HG03439 (cell line): ENCODE results near the gene ZNF584.
A peak's percentile ranks its signal among the peaks of the same experiment; 100 is the strongest.

ENCODE experiments used
- ATAC-seq: cut with Tn5 transposase; IDR thresholded peaks from one replicate; pipeline ENCODE4 v1.9.1; 2021; ENCODE audit warnings: mild to moderate bottlenecking, moderate library complexity; ENCODE audit not compliant: unreplicated experiment

Gene ZNF584

DNA sequence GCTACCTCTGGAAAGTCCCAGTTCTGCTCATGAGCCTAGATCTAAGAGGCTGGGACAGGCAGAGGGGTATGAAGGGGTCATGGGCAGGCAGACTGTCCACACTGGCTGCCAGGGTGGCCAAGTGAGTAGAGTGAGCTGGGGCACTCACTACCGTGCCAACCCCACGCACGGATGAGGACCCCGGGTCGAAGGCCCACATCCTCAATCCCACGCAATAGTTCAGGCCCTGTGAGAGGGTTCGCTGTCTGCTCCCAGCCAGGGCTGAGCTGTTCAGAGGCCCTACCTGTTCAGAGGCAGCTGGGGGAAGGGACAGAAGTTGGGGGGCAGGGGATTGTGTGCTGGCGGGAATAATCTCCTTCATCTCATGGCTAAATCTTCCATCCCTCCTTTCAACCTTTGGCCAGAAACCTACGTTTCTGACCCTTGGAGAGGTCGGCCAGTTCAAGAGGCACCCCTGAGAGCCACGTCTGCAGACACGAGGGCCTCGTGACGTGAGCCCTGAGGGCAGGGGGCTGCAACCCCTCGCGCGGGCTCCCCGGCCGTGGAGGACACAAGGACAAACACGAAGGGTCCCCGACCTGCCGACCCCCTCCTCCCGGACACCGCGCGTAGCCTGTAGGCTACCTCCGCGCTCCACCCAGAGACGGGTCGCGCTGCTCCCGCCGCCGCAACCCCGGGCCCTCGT is 22.4 kb upstream of the ZNF584 start:
- peak; percentile 3 for ATAC-seq

DNA sequence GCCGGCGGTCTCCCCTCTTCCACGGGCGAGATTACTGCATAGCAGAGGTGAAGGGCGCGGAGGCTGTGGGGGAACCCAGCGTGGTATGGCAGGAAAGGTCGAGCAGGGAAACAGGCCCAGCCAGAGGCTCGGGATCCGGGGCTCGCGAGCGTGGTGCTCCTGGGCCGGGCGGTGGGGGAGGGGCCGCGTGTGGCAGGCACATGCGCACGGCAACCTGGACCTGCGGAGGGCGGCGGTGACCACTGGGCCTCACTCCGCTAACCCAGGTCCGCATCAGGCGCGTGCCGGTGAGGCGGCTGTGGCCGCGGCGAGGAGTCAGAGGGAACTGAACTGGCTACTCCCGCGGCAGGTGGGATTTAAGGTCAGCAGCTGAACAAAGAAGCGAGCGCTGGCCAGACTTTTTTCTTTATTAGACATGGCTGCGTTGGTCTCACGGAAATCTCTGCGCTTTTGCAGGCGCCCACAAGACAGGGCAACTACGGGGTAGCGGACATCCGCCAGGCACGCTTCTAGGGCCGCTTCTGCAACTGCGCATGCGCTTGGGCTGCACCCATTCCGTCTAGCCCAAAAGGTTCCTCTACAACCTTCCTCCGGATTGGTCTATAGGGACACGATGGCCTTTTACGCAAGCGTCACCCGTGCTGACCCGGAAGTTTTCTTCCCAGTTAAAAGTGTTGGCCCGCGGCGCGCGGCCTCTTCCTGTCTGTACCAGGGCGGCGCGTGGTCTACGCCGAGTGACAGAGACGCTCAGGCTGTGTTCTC is 21.7 kb upstream of the ZNF584 start, which contains the start of gene RPS5:
Gene RPS5 (plus strand): TSS at position 694 of the 762 bp plus-strand sequence. CDS start 869 bp downstream, outside the sequence.
- peak; percentile 80 for ATAC-seq

DNA sequence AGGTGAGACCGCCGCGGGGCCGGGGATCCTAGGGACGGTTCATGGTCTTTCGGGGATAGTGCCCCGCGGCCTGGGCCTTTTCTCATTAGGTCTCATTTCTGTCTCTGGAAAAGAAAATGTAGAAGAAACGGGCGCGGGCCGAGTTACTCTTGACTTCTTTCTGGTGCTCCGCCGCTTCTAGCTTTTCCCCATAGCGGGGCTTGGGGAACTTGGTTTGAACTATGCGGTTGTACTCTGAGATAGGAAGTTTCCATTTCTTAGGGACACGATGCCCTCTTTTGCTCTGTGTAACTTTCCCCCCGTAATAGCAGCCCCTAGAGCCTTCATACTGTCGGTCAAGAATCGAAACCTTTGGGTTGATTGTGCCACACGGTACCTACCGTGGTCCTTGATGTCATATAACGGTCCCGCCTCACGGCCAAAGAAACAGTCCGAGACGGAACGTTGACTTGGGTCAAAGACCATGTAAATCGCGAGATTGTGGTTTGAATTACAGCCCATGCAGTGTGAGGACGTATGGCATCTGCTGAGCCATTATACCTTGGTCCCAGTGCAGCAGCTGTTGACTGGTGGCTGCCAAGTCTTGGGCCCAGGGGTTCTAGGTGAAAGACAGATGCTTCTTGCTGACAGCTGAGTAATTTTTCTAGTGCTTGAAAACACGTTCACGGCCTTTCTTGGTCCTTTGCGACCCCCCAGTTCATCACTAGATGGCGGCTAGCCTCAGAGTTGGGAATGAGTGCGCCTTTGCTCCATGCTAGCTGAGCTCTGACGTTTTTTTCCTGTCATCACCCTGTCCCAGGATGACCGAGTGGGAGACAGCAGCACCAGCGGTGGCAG is 20.9 kb upstream of the ZNF584 start:
- no peak for ATAC-seq

DNA sequence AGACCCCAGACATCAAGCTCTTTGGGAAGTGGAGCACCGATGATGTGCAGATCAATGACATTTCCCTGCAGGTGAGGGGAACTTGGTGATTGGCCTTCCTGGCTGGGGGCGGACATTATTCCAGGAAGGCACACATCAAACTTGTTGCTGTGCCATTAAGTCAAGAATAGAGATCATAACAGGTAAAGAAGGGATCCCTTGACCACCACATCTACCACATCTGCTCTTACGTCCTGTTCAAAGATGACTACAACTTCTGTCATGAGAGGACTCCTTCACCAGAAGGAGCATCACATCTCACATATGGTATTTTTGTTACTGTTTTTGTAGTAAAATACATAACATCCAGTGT is 20.3 kb upstream of the ZNF584 start:
- no peak for ATAC-seq

DNA sequence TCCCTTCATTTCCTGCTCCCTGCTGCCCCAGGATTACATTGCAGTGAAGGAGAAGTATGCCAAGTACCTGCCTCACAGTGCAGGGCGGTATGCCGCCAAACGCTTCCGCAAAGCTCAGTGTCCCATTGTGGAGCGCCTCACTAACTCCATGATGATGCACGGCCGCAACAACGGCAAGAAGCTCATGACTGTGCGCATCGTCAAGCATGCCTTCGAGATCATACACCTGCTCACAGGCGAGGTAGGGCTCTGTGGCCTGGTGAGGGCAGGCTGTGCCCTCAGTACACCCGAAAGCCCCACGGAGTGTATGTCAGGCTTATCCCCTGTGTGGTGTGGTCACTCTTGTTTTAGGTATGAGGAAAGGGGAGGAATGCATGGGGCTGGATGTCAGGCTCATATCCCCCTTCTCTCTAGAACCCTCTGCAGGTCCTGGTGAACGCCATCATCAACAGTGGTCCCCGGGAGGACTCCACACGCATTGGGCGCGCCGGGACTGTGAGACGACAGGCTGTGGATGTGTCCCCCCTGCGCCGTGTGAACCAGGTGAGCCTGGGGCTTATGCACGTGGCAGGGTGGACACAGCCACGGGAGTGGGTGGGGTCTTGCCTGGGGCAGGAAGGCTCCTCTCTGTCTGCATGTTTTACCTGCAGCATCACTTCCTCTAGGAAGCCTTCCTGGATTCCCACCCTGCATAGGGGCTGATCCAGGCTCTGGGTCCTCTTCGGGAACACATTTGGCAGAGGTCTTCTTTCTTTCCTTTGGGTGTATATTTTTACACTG is 15.3 kb upstream of the ZNF584 start:
- no peak for ATAC-seq

DNA sequence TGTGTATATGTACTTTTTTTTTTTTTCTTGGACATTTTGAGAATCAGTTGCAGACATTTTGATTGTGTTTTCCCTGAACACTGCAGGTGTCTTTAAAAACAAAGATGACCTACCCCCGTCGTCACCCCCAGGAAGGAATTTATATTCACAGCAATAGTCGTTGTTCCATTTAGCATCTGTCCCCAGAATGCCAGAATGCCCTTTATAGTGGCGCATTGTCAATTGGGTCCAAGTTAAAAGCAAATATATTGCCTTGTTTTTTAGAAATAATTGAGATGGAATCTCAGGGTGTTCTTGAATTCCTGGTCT is 14.8 kb upstream of the ZNF584 start:
- ATAC-seq: no peak

DNA sequence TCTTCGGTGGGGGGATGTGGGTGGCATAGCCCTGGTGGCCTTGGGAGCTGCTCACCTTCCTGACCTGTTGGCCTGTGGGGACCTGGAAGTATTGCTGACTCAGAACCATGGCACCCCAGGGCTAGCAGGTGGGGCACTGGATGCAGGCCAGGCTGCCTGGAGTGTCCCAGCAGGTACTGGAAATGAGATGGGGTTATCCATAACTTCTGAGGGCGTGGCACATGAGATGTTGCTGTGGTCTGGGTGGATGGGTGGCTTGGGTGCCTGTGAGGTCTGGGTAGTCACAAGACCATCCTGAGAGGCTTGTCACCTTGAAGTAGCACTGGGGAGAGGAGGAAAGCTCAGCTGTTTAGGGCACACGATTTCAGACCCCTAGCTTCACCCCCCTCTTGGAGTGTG is 13.6 kb upstream of the ZNF584 start:
- ATAC-seq: no peak

DNA sequence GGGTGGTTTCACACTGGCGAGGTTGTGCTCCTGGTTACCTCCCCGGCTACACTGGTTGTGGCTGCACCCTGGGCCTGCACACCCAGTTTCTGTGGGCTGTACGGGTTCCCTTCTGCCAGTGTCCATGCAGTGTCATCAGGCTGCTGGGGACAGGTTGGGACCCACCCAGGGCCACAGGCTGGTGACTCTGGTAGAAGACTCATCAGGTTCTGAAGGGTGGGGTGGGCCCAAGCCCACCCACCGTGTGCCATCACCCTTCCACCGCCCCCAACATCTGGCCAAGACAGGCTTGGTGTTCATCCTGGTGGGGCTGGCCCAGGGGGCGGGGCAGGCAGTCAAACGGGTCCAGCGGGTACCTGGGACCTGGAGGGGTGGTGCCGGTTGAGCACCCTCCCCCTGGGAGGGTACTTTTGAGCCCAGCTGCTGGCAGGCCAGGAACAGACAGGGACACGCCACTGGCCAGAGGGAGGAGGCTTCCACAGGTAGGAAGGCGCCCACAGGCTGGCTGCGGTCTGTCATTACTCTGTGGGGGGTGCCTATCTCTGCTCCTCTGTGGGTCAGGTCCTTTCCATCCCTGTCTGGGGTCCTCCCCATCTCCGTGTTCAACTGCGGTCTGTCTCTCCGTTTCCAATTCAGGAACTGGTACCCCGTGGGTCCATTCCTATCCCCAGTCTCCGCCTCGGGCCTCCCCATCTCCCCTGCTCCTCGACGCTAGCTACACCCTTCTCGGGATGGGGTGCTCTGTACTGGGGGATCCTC is 13.1 kb upstream of the ZNF584 start, which contains the start of gene RNF225:
Gene RNF225 (plus strand): TSS at position 437 of the 759 bp plus-strand sequence. CDS start 434 bp downstream, outside the sequence.
- ATAC-seq: no peak

DNA sequence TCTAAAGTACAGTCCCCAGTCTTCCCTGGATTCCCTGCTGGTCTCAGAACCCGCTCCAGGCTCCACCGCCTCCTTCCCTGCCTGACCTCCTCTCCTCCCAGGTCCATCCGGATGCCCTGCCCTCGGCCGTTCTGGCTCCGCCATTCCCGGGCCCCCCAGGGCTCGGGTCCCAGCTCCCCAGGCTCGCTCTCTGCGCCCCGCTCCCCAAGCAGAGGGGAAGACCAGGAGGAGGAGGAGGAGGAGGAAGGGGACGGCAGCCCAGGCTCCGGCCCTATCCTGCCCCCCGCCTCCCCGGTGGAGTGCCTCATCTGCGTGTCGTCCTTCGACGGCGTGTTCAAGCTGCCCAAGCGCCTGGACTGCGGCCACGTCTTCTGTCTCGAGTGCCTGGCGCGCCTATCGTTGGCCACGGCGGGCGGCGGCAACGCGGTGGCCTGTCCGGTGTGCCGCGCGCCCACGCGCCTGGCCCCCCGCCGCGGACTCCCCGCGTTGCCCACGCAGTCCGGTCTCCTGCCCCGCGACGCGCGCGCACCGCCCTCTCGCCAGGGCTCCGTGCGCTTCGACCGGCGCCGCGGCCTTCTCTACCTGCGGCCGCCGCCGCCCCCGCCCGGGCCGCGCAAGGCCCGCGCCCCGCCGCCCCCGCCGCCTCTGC is 12.3 kb upstream of the ZNF584 start:
- ATAC-seq: no peak

DNA sequence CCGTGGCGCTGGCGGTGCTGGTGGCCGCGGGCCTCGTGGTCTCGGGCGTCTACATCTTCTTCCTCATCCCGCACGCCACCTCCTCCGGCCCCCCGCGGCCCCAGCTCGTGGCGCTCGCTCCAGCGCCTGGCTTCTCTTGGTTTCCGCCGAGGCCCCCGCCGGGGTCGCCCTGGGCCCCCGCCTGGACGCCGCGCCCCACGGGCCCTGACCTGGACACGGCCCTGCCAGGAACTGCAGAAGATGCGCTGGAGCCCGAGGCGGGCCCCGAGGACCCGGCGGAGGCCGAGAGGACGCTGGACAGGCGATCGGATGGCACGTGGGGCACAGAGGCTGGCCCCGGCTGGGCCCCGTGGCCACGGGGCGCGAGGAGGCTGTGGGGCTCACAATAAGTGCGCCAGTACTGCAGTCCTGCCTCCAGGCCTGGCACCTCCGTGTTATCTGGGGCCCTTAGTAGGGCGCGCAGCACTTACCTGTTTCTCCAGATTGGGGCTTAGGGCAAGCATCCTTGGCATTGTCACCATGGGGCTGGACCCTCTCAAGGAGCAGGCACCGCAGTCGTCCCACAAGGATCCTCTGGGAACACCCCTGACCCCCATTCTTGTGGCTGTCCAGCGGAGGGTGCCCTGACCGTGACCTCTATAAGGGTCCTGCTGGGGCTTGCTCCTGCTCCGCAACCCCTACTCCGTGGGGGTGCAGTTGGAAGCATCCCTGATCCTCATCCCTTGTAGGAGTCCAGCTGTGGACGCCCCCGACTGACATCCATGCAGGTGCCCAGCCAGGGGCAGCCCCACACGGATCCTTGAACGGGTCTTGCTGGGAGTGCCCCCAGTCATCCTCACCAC is 11.5 kb upstream of the ZNF584 start:
- ATAC-seq: no peak

DNA sequence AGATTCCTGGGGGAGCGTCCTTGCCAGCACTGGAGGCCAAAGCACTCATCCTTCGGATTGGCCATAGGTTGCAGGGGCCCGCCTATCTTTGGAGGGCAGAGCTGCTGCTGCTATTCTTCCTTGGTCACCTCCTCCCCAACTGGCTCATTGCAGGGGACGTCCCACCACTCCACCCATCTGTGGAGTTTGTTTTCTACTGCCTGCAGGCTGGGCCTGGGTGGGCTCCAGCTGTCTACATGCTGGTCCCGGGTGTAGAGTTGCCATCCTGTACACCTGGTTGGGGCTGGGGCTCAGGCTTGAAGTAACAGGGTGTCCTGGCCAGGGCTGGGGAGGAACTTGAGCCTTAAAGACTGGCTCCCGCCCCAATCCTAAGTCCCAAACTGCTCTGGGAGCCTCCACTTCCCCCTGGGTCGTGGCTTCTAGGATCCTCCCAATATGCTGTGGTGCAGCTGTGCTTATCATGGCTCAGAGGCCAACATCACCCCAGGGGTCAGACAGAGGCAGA is 10.9 kb upstream of the ZNF584 start:
- ATAC-seq: no peak

DNA sequence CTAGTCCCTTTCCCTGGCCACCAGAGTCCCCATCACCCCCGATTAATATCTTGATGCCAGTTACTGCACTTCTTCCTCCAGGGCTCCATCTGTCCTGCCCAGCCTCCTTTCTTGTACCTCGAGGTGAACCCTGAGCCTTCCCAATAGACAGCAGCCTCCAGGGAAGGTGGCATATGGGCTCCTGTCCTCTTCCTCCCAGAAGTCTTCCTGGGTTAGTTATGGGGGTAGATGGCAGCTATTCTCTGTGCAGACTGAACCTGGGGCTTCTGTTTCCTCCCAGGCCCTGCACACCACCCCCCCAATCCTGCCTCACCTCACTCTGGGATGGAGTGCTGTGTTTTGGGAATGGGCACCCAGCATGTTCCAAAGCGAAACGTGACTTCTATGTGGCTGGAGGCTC is 10.4 kb upstream of the ZNF584 start:
- ATAC-seq: no peak

DNA sequence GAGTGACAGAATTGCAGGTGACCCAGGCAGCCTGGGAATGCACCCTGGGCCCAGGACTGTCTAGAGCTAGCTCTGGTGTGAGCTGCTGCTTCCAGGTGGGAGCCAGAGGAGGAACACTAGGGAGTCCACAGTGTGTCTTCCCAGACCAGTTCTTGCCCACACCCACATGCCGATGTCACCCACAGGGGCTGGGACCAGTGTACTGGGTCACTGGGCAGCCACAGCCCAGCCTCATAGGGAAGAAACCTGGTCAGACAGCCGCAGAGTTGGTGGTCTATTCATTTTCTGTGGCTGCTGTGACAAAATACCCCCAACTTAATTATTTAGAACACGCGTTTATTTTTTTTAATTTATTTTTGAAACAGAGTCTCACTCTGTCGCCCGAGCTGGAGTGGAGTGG is 9.9 kb upstream of the ZNF584 start:
- no peak for ATAC-seq

DNA sequence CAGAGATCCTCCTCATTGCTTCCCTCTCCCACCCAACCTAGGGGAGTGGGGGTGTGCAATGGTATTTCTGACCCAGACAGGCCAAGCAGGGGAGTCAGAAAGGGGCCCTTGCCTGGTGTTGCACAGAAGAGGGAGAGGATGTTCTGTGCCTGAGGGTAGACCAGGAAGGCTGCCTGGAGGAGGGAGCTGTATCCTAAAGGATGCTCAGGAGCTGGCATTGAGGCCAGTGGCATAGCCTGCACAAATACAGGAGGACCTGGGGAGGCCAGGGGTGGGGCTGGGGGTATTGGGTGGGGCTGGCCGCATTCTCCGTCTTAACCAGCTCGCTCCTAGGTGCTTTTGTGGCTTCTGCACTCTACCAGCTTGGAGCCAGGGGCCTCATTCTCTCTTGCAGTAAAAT is 8.5 kb upstream of the ZNF584 start:
- no peak for ATAC-seq

DNA sequence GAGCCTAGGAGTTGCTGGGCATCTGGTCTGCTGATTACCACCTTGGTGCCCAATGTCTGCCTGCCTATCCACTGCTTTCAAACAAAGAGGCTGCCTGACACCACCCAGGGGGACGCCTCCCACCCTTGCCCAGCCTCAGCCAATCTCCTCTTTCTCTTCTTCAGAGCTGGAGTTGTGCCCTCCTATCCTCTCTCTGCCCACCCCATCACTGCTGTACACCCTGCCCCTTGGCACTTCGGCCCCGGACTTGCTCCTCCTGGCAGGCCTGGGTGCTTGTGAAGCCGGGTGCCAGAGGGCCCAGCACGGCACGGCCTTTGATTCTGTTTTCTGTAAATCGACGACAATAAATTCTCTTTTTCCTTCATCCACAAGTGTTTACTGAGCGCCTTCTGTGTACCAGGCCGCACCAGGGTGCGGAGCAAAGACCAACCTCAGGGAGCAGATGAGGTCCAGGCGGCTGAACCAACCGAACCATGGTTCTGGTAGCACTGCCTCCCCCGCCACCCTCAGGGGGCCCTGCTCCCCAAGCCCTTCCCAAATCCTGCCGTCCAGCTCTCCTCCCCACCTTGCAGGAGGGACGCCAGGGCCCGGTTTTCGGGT is 8.0 kb upstream of the ZNF584 start:
- ATAC-seq: no peak

DNA sequence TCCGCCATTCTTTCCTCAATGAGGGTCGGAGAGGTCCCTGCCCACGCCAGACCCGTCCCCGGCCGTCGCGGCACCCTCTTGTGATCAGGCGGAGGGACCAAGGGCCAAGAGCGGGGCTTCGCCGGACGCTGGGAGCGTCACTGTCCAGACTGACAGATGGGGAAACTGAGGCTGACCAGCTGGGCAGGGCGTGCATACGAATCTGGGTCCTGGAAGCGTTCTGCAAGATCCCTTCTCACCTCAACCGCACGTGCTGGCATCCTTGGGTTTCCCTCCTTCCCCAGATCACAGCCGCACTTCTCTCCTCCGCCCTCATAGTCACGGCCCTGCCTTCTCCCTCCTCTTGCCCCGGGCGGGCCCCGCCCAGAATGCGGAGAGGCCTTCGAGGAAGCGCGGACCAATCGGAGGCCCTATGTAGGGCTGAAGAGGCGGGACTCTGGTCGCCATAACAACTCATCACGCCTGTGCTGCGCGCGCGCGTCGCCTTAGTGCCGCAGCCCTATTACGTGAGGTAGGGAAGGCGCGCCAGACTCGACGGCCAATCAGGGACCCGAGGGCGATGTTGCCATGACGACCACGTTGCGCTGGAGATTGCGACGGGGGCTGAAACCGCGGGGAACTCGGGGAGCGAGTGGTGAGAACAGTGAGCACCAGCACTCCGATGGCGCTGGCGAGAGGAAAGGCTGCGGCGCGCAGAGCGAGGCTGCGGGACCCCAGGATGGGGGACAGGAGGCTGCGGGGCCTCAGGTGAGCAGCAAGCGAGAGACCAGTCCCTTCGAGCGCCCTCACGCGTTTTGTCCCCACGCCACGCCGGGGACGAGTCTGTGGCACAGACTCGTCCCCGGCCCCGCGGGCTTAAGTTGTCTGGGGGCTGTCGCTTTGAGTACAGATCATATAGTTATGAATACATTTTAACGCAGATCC is 7.3 kb upstream of the ZNF584 start:
- peak; percentile 98 for ATAC-seq

DNA sequence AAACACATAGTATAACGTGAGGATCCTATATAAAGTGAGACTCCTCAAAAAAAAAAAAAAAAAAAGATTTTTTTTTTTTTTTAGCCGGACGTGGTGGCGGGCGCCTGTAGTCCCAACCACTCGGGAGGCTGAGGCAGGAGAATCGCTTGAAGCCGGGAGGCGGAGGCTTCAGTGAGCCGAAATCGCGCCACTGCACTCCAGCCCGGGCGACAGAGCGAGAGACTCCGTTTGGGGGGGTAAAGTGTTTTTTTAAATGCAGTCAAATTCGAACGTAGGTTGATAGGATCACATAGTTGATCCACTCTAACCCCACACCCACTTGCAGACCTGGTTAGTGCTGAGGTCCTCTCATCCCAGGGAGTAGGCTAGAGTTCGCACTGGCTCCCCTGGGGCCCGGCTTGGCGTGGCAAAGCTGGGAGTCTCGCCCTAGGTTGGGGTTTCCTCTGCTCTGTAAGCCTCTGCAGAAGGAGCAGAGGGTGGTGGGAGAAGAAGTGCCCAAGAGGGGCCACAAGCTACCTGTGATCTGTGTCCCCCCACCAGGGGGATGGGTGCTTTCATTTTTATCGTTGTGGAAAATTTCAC is 6.5 kb upstream of the ZNF584 start:
- ATAC-seq: no peak
